COLO668 (cell line): ENCODE results near the gene XXYLT1.
"Not testable (repeated sequence)": the region's sequence is repeated elsewhere in the genome, so short reads cannot be mapped to it uniquely, and the experiment has no call there.

ENCODE experiments used
- DNase-seq: peaks from one replicate; lab custom pipeline; 2025; ENCODE audit not compliant: unreplicated experiment; lab: John Stamatoyannopoulos, UW

XXYLT1 gene

GRCh38 chr3:195056506-195056905 is 214.5 kb downstream of the XXYLT1 start:
- DNase-seq, result no peak

GRCh38 chr3:195054311-195054710 is 216.6 kb downstream of the XXYLT1 start:
- no peak for DNase-seq

- no peak for DNase-seq
Observed at GRCh38 chr3:195052939-195053338, 218.0 kb downstream of the XXYLT1 start.

- DNase-seq, result not testable (repeated sequence)
Observed at GRCh38 chr3:195050296-195050695, 220.7 kb downstream of the XXYLT1 start.

- no peak for DNase-seq
Observed at GRCh38 chr3:195048059-195048905, 222.7 kb downstream of the XXYLT1 start.

- DNase-seq, result no peak
Observed at GRCh38 chr3:195047536-195047935, 223.4 kb downstream of the XXYLT1 start.

- DNase-seq, result no peak
Observed at GRCh38 chr3:195046441-195046840, 224.5 kb downstream of the XXYLT1 start.

GRCh38 chr3:195045481-195046210 is 225.3 kb downstream of the XXYLT1 start:
- no peak for DNase-seq

GRCh38 chr3:195044411-195044810 is 226.5 kb downstream of the XXYLT1 start:
- no peak for DNase-seq

- no peak for DNase-seq
Observed at GRCh38 chr3:195043607-195044339, 227.2 kb downstream of the XXYLT1 start.

GRCh38 chr3:195042743-195043606 is 228.0 kb downstream of the XXYLT1 start:
- no peak for DNase-seq

GRCh38 chr3:195041871-195042742 is 228.9 kb downstream of the XXYLT1 start:
- no peak for DNase-seq

GRCh38 chr3:195040773-195041520 is 230.0 kb downstream of the XXYLT1 start:
- DNase-seq, result no peak

- DNase-seq, result no peak
Observed at GRCh38 chr3:195040094-195040493, 230.9 kb downstream of the XXYLT1 start.

GRCh38 chr3:195039180-195039843 is 231.6 kb downstream of the XXYLT1 start:
- no peak for DNase-seq

GRCh38 chr3:195038161-195038560 is 232.8 kb downstream of the XXYLT1 start:
- DNase-seq, result no peak

GRCh38 chr3:195037586-195037985 is 233.4 kb downstream of the XXYLT1 start:
- not testable (repeated sequence) for DNase-seq

- no peak for DNase-seq
Observed at GRCh38 chr3:195036974-195037373, 234.0 kb downstream of the XXYLT1 start.
